ENCODE results near the gene TULP4.
A peak's percentile ranks its signal among the peaks of the same experiment; 100 is the strongest.
"Not testable (repeated sequence)": the region's sequence is repeated elsewhere in the genome, so short reads cannot be mapped to it uniquely, and the experiment has no call there.

Gene TULP4

DNA sequence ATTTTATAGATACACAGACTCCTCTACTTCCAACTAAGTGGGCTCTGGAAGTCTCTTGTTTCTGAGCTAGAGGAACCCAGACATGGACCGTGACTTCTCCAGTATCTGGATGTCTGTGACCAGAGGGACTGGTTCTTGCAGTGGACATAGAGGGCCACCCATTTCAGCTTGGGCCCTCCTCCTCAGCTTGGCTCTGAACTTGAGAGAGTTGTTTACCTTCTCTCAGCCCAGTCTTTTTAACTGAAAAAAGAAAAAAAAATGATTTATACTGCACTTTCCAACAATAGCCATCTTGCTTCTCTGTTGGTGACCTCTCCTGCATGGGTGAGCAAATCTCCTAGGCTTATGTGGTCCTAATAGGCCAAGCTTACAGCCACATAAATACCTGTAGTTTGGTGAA is 187.3 kb downstream of the TULP4 start:
- DNase-seq (ENCODE audit: low read depth in 1 of 2, low spot score in 1 of 2) = no peak

GRCh38 chr6:158500016-158500735 is 187.9 kb downstream of the TULP4 start:
- no peak for DNase-seq (ENCODE audit: low read depth in 1 of 2, low spot score in 1 of 2)

DNA sequence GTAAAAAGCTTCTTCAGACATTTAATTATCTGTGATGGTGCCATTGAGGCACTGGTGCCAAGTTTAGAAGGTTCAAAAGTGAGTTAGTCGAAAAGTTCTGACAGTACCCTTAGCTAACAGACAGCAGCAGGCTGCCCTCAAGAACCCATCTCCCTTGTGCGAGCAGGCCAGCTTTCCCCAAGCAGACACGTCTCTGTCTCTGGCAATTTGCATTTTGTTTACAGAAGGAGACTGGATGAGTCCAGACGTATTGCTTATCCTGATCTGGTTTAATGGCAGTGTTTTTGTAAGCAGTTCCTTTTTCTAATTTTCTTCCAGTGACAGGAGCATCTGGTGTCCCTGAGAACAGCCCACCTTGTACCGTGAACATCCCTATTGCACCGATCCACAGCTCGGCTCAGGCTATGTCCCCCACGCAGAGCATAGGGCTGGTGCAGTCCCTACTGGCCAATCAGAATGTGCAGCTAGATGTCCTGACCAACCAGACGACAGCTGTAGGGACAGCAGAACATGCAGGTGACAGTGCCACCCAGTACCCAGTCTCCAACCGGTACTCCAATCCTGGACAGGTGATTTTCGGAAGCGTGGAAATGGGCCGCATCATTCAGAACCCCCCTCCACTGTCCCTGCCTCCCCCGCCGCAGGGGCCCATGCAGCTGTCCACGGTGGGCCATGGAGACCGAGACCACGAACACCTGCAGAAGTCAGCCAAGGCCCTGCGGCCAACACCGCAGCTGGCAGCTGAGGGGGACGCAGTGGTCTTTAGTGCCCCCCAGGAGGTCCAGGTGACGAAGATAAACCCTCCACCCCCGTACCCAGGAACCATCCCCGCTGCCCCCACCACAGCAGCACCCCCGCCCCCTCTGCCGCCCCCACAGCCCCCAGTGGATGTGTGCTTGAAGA is 189.3 kb downstream of the TULP4 start:
- DNase-seq (ENCODE audit: low read depth in 1 of 2, low spot score in 1 of 2) = no peak

DNA sequence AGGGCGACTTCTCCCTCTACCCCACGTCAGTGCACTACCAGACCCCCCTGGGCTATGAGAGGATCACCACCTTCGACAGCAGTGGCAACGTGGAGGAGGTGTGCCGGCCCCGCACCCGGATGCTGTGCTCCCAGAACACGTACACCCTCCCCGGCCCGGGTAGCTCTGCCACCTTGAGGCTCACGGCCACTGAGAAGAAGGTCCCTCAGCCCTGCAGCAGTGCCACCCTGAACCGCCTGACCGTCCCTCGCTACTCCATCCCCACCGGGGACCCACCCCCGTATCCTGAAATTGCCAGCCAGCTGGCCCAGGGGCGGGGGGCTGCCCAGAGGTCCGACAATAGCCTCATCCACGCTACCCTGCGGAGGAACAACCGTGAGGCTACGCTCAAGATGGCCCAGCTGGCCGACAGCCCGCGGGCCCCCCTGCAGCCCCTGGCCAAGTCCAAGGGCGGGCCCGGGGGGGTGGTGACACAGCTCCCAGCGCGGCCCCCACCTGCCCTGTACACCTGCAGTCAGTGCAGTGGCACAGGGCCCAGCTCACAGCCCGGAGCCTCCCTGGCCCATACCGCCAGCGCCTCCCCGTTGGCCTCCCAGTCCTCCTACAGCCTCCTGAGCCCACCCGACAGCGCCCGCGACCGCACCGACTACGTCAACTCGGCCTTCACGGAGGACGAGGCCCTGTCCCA is 190.1 kb downstream of the TULP4 start:
- no peak for DNase-seq (ENCODE audit: low read depth in 1 of 2, low spot score in 1 of 2)

DNA sequence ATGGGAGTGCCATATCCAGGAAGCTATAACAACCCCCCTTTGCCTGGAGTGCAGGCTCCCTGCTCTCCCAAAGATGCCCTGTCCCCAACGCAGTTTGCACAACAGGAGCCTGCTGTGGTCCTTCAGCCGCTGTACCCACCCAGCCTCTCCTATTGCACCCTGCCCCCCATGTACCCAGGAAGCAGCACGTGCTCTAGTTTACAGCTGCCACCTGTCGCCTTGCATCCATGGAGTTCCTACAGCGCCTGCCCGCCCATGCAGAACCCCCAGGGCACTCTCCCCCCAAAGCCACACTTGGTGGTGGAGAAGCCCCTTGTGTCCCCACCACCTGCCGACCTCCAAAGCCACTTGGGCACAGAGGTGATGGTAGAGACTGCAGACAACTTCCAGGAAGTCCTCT is 191.0 kb downstream of the TULP4 start:
- no peak for DNase-seq (ENCODE audit: low read depth in 1 of 2, low spot score in 1 of 2)

DNA sequence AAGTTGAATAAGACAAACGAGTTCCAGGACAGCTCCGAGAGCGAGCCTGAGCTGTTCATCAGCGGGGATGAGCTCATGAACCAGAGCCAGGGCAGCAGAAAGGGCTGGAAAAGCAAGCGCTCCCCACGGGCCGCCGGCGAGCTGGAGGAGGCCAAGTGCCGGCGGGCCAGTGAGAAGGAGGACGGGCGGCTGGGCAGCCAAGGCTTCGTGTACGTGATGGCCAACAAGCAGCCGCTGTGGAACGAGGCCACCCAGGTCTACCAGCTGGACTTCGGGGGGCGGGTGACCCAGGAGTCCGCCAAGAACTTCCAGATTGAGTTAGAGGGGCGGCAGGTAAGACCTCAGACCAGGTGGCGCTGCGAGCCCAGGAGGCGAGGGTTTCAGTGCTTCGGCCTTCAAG is 191.6 kb downstream of the TULP4 start:
- no peak for DNase-seq (ENCODE audit: low read depth in 1 of 2, low spot score in 1 of 2)

DNA sequence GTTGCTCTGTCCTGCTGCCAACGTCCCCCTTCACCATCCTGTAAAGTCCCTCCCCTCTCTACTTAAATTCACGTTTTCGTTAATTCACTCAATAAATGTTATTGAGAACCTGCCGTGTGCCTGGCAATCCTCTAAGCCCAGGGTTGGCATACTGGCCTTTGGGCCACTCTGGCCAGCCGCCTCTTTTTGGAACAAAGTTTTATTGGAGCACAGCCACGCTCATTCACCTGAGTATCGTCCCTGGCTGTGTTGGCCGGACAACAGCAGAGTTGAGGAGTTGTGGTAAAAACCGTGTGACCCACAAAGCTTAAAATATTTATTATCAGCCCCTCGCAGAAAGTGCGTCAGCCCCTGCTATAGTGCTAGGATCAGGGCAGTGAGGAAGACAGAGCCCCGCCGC is 192.9 kb downstream of the TULP4 start:
- DNase-seq (ENCODE audit: low read depth in 1 of 2, low spot score in 1 of 2) = no peak

GRCh38 chr6:158506601-158507000 is 194.3 kb downstream of the TULP4 start:
- no peak for DNase-seq (ENCODE audit: low read depth in 1 of 2, low spot score in 1 of 2)

DNA sequence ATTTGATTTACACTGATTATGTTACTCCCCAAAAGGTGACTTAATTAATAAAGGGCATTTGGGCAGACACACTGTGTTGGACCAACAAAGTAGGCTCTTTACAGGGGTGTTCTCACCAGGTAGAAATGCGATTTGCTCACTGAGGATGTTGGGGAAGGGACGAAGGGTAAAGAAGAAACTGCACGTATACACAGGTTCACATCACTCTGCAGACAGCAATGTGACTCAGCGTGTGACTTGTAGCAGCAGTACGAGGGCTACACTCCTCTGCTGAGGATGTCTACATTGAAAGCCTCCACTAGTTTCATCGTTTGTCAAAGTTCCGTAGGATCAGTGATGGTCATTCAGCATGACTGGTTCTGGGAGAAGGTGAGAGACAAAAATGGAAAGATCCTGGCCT is 194.9 kb downstream of the TULP4 start:
- DNase-seq (ENCODE audit: low read depth in 1 of 2, low spot score in 1 of 2) = no peak

- no peak for DNase-seq (ENCODE audit: low read depth in 1 of 2, low spot score in 1 of 2)
Observed at GRCh38 chr6:158508450-158508849, 196.2 kb downstream of the TULP4 start.

- DNase-seq (ENCODE audit: low read depth in 1 of 2, low spot score in 1 of 2) = no peak
Observed at GRCh38 chr6:158509465-158509864, 197.2 kb downstream of the TULP4 start.

DNA sequence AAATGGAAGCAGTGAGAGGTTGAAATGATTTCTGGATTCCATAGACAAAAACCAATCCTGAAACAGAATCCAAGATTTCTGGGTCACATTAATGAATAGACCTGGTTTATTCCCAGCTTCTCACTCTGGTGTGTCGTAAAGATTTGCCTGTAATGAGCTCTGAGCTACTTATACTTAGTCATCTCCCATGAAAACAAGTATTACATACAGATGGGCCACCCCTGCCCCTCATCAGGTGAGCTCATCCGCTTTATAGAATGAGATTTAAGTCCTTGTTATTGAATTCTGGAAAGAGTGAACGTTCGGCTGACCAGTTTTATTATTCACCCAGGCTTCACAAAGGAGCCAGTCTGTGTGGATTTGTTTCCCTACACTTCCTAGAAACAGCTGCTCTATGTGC is 200.5 kb downstream of the TULP4 start:
- no peak for DNase-seq (ENCODE audit: low read depth in 1 of 2, low spot score in 1 of 2)

GRCh38 chr6:158514176-158514575 is 201.9 kb downstream of the TULP4 start:
- no peak for DNase-seq (ENCODE audit: low read depth in 1 of 2, low spot score in 1 of 2)

DNA sequence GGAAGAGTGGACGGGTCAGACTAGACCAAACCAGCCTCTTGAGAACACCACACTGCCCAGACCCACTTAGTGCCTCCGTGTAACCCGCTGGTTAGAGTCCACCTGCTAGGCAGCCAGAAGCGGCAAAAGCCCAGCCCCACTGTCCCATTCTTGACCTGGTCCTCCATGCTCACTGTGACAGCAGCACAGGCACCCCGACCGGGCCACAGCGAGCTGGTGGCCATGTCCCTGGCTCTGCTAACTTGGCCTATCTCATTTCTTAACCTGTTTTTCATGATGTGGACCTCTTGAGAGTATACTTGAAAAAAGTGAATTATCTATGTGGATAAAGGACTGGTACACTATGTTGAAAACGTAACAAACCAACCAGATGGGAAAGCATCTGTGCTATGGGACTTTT is 202.7 kb downstream of the TULP4 start:
- no peak for DNase-seq (ENCODE audit: low read depth in 1 of 2, low spot score in 1 of 2)

DNA sequence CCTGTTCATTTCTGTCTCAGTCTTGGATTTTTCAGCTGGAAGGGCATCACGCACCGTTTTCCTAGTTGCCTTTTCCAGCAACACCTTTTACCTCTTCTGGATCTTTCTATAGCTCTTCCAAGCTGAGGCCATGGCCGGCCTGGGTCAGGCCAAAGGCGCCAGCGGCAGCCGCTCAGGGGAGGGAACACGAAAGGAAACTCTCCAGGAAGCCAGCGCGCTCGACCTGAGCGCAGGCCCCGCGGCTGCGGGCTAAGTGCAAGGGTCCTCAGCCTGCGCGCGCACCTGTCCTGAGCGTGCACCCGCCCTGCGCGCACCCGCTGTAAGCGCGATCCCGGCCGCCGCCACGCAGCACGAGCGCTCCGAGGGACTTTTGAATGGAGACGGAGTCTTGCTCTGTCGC is 203.8 kb downstream of the TULP4 start:
- DNase-seq (ENCODE audit: low read depth in 1 of 2, low spot score in 1 of 2) = no peak

- DNase-seq (ENCODE audit: low read depth in 1 of 2, low spot score in 1 of 2) = no peak
Observed at GRCh38 chr6:158517038-158517437, 204.8 kb downstream of the TULP4 start.

DNA sequence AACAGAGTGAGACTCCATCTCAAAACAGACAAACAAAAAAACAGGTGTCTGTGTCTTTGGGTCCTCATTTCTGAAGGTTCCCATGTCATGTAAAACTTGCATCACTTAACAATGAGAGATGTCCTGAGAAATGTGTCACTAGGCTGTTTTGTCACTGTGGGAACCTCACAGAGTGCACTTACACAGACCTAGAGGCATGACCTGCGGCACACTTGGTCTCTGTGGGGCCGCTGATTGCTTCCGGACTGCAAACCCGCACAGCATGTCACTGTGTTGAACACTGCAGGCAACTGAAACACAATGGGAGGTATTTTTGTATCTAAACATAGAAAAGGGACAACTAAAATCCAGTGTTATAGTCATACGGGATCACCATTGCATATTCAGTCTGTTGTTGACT is 205.3 kb downstream of the TULP4 start:
- DNase-seq (ENCODE audit: low read depth in 1 of 2, low spot score in 1 of 2) = no peak

DNA sequence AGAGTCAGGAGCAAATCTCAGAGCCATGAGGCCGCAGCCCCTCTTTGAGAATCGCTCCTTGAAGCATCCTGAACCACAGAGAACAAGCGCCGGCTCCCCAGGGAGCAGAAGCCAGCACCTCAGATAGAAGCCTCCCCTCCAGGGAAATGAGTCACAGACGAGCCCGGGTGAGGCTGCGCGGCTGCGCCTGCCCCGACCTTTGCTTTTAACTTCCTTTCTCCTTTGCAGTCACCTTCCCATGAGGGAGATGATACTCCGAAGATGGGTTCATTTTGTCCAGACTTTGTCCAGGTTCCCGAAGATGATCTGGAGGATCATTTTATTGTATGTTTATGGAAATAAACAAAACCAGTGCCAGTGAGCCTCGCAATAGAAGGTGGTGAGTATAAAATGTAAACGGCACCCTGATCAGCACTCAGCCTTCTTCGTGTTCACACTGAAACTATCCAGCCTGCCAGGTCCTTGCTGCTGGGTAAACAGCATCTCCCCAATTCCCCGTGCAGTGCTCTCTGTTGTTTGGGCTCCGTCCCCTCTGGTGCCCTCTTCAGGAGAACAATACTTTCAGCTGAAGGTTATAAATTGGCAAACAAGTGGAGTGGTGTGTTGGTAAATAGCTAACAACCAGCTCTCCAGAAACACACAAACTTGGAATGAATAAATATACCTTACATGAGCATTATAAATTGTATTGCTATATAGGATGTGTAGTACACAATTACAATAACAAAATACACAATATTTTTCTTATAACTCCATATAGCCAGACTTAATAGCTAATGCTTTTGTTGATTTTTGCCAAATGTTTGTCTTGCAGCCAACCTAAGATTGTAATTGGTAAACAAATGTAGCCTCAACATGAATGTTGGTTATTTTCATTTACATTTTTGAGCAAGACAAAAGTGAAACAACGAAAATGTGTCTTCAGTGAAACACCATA is 206.2 kb downstream of the TULP4 start:
- peak; percentile 15 to 31 for DNase-seq (ENCODE audit: low read depth in 1 of 2, low spot score in 1 of 2)

GRCh38 chr6:158519300-158519699 is 207.0 kb downstream of the TULP4 start:
- no peak for DNase-seq (ENCODE audit: low read depth in 1 of 2, low spot score in 1 of 2)

DNA sequence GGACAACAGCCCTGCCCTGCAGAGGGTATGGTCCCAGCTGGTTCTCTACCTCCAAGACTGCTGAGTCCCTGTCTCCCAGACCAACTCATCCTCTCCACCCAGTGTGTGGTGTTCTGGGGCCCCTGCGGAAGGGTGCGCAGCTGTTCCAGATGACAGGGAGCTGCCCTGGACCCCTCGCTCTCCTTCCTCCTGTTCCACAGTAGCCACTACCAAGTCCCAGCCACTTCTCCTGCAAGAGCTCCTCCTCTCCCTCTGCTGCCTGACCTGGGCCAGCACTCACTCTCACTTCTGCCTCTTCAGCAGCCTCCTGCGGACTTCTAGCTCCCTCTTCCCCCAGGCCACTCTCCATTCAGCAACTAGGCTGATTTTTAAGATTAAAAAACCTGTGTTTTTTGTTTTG is 207.5 kb downstream of the TULP4 start:
- DNase-seq (ENCODE audit: low read depth in 1 of 2, low spot score in 1 of 2) = no peak

DNA sequence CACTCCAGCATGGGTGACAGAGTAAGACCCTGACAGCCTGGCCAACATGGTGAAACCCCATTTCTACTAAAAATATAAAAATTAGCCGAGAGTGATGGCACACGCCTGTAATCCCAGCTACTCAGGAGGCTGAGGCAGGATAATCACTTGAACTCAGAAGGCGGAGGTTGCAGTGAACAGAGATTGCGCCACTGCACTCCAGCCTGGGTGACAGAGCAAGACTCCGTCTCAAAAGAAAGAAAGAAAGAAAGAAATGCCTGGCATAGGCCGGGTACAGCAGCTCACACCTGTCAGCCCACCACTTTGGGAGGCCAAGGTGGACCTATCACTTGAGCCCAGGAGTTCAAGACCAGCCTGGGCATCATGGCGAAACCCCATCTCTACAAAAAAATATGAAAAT is 208.7 kb downstream of the TULP4 start:
- not testable (repeated sequence) for DNase-seq (ENCODE audit: low read depth in 1 of 2, low spot score in 1 of 2)

Measured in stimulated activated CD4-positive, alpha-beta T cell treated with anti-CD3 and anti-CD28 coated beads, Interleukin-15, amount 100 ng/mL, for 1 hour (primary cell).